Vagina (tissue), 2 donors: ENCODE measurements around the gene AATK.

Experiments
- POLR2A ChIP-seq, 2 donors: fragments of 450-650 bp; IDR thresholded peaks; one replicate each; pipeline ENCODE4 v1.6.1; 2017; ENCODE audit warnings: antibody characterized with exemption in 2 of 2, mild to moderate bottlenecking in 2 of 2, moderate library complexity in 2 of 2
- POLR2AphosphoS5 ChIP-seq, 2 donors: sonication (generic); formaldehyde crosslinking; IDR thresholded peaks; one replicate each; pipeline ENCODE4 v1.9.0; 2017; ENCODE audit warnings: antibody characterized with exemption in 2 of 2, mild to moderate bottlenecking in 2 of 2, low read depth in 1 of 2; ENCODE audit not compliant: insufficient read depth in 1 of 2
- TF ChIP-seq, protein P1 (sequence below), 3 experiments: fragments of 450-650 bp in 2 of 3; fragments of 200-600 bp in 1 of 3; sonication (generic) in 1 of 3; IDR thresholded peaks; one replicate each; pipeline ENCODE4 v1.5.1; 2017 to 2019; ENCODE audit warnings: antibody characterized with exemption in 3 of 3, mild to moderate bottlenecking in 2 of 3, moderate library complexity in 2 of 3

DNA sequence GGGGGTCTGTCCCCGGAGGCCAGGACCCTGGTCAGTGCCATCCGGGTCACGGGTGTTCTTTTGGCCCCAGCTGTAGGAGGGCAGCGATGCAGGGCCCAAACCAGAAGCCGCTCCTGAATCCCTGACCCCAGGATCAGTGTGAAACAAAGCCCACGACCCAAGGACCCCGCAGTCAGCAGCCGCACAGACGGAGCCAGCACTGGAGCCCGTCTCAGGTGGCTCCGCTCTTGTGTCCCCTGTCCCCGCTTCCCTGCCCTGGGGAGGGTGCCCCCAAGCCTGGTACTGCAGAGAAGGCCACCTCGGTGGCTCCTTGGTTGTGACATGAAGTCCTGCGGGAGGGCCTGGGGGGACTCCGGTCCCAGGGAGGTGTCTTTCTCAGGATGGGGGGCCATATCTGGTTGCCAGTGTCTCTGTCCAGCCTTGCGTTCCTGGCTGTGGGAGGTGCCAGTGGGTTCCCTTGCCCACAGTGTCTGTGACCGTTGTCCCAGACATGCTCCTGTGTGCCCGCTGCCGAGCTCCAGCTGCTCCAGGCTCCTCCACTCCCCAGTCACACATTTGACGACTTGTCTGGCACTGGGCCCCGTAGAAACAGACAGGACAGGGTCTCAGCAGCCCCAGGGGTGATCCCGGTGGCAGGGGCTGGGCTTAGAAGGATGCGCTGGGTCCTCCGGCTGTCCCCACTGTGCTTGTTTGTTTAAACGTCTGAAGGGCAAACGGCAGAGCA, 97.4 kb downstream of the AATK start:
- TF ChIP-seq, protein P1, sequence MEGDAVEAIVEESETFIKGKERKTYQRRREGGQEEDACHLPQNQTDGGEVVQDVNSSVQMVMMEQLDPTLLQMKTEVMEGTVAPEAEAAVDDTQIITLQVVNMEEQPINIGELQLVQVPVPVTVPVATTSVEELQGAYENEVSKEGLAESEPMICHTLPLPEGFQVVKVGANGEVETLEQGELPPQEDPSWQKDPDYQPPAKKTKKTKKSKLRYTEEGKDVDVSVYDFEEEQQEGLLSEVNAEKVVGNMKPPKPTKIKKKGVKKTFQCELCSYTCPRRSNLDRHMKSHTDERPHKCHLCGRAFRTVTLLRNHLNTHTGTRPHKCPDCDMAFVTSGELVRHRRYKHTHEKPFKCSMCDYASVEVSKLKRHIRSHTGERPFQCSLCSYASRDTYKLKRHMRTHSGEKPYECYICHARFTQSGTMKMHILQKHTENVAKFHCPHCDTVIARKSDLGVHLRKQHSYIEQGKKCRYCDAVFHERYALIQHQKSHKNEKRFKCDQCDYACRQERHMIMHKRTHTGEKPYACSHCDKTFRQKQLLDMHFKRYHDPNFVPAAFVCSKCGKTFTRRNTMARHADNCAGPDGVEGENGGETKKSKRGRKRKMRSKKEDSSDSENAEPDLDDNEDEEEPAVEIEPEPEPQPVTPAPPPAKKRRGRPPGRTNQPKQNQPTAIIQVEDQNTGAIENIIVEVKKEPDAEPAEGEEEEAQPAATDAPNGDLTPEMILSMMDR (IDR thresholded peaks at IDR 0.05), result no peak
- TF ChIP-seq POLR2AphosphoS5 (IDR thresholded peaks at IDR 0.05; ENCODE audit: insufficient read depth in 1 of 2, low read depth in 1 of 2) (no peak), POLR2A (IDR thresholded peaks at IDR 0.05) (no peak)
